Loucy (cell line): ENCODE measurements around the gene PRKCQ.

Experiments used
- H2AFZ ChIP-seq: fragments of 200-600 bp; sonication (generic); 2 replicates; pipeline ENCODE4 v1.6.0; 2016; ENCODE audit warnings: antibody characterized with exemption, mild to moderate bottlenecking, low read length, moderate library complexity
- H3F3A ChIP-seq: fragments of 200-600 bp; 2 replicates; pipeline ENCODE4 v1.6.0; 2016; ENCODE audit warnings: antibody characterized with exemption, low read depth, mild to moderate bottlenecking
- H3K27me3 ChIP-seq: fragments of 200-600 bp; sonication (generic); 2 replicates; pipeline ENCODE4 v1.6.1; 2014; ENCODE audit warnings: low read length, mild to moderate bottlenecking; ENCODE audit not compliant: insufficient read depth, poor library complexity, severe bottlenecking
- H3K36me3 ChIP-seq: fragments of 200-600 bp; sonication (generic); 2 replicates; pipeline ENCODE4 v1.6.1; 2016; ENCODE audit warnings: low read length; ENCODE audit not compliant: insufficient read depth
- H3K4me1 ChIP-seq: fragments of 200-600 bp; sonication (generic); 2 replicates; pipeline ENCODE4 v1.5.1; 2014; ENCODE audit warnings: low read length, mild to moderate bottlenecking; ENCODE audit not compliant: insufficient read depth, poor library complexity, severe bottlenecking
- H3K4me2 ChIP-seq: fragments of 200-600 bp; sonication (generic); 2 replicates; pipeline ENCODE4 v1.6.0; 2014; ENCODE audit warnings: antibody characterized with exemption, low read length, low read depth, mild to moderate bottlenecking; ENCODE audit not compliant: poor library complexity, severe bottlenecking
- H3K4me3 ChIP-seq: fragments of 200-600 bp; sonication (generic); 2 replicates; pipeline ENCODE4 v1.5.1; 2014; ENCODE audit warnings: low read length, mild to moderate bottlenecking, mixed read lengths; ENCODE audit not compliant: poor library complexity, severe bottlenecking
- H3K79me2 ChIP-seq: fragments of 200-600 bp; sonication (generic); 2 replicates; pipeline ENCODE4 v1.6.1; 2014; ENCODE audit warnings: low read length; ENCODE audit not compliant: insufficient read depth
- H3K9ac ChIP-seq: fragments of 200-600 bp; sonication (generic); 2 replicates; pipeline ENCODE4 v1.6.0; 2014; ENCODE audit warnings: mild to moderate bottlenecking, low read depth, low read length, moderate library complexity; ENCODE audit not compliant: poor library complexity, severe bottlenecking
- H3K9me2 ChIP-seq: fragments of 200-600 bp; sonication (generic); replicated peaks from 2 replicates; pipeline ENCODE4 v1.6.1; 2016; ENCODE audit warnings: low read depth, low read length, mixed read lengths
- H3K9me3 ChIP-seq: fragments of 200-600 bp; sonication (generic); 2 replicates; pipeline ENCODE4 v1.6.1; 2014; ENCODE audit warnings: mild to moderate bottlenecking, antibody characterized with exemption, low read length, low read depth; ENCODE audit not compliant: insufficient read depth
- H4K20me1 ChIP-seq: fragments of 200-600 bp; sonication (generic); 2 replicates; pipeline ENCODE4 v1.6.0; 2014; ENCODE audit warnings: antibody characterized with exemption, low read length, mild to moderate bottlenecking; ENCODE audit not compliant: insufficient read depth, poor library complexity, severe bottlenecking
- EZH2phosphoT487 ChIP-seq: fragments of 200-600 bp; IDR thresholded peaks from 2 replicates; pipeline ENCODE4 v1.6.1; 2018; ENCODE audit warnings: antibody characterized with exemption, mild to moderate bottlenecking, moderate library complexity, borderline replicate concordance
- TF ChIP-seq, protein P1 (sequence below): fragments of 200-600 bp; sonication (generic); conservative IDR thresholded peaks from 2 replicates; pipeline ENCODE4 v1.5.1; 2014; ENCODE audit warnings: mild to moderate bottlenecking, antibody characterized with exemption, low read length

Gene PRKCQ

DNA sequence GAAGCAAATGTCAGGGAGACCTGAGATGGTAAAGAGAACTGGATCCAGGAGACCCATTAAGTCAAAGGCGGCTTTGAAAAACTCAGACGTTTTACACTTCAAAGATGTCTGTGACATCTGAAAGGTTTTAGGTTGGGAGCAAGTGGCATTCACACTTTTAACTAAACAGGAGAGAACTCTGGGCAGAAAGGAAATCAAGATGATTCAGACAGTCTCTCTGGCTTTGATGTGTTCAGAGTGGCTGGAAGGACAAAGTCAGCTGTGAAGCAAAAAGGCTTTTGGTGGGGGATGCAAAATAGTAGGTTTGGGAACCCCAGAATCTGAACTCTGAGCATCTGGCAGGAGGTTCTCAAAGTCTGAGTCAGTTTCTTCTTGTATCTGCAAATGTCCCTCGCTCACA, 66.6 kb downstream of the PRKCQ start:
- Histone ChIP-seq H2AFZ (no peak overlapping the region), H3F3A (0 out of 2 replicates have a peak, but pooled peaks cover 8% of the 10 kb centered on the region), H3K4me1 (peaks cover 44% of the 10 kb centered on the region), H3K4me2 (peak overlapping the region; percentile 33), H3K9me3 (peaks cover 10% of the 10 kb centered on the region; the same call in 1 of the 2 replicates), H3K4me3 (no peak overlapping the region), H3K9me2 (no peaks in the 10 kb centered on the region), H3K9ac (no peak overlapping the region), H3K36me3 (peaks cover 68% of the 10 kb centered on the region), H4K20me1 (peaks cover 18% of the 10 kb centered on the region), H3K27me3 (no peaks in the 10 kb centered on the region), H3K79me2 (peaks cover 69% of the 10 kb centered on the region)
- no peak for TF ChIP-seq EZH2phosphoT487
- TF ChIP-seq, protein P1, sequence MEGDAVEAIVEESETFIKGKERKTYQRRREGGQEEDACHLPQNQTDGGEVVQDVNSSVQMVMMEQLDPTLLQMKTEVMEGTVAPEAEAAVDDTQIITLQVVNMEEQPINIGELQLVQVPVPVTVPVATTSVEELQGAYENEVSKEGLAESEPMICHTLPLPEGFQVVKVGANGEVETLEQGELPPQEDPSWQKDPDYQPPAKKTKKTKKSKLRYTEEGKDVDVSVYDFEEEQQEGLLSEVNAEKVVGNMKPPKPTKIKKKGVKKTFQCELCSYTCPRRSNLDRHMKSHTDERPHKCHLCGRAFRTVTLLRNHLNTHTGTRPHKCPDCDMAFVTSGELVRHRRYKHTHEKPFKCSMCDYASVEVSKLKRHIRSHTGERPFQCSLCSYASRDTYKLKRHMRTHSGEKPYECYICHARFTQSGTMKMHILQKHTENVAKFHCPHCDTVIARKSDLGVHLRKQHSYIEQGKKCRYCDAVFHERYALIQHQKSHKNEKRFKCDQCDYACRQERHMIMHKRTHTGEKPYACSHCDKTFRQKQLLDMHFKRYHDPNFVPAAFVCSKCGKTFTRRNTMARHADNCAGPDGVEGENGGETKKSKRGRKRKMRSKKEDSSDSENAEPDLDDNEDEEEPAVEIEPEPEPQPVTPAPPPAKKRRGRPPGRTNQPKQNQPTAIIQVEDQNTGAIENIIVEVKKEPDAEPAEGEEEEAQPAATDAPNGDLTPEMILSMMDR, result no peak

DNA sequence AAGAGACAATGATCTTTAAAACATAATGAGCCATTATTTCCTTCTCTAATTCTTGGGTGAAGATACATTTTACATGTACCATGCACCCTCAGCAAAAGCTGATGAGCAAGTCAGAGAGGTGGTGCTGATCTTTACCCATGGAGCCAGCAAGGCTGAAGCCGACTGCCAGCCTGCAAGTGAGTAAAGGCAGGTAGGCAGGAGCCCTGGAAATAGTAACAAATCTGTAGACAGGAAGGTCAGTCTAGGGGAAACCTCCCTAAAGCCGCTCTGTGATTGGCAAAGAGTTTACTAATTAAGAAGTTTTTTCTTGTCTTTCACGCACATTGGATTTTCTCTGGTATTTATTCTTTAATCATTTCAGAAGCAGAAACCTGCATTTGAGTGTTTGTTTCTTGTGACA, 67.9 kb downstream of the PRKCQ start:
- no peak overlapping the region for H2AFZ ChIP-seq
- H3K27me3 ChIP-seq, result no peaks in the 10 kb centered on the region
- no peak overlapping the region for H3K4me2 ChIP-seq
- peaks cover 38% of the 10 kb centered on the region for H3K4me1 ChIP-seq
- H4K20me1 ChIP-seq, result peaks cover 10% of the 10 kb centered on the region
- peaks cover 81% of the 10 kb centered on the region for H3K36me3 ChIP-seq
- H3K79me2 ChIP-seq, result peaks cover 59% of the 10 kb centered on the region
- peaks cover 10% of the 10 kb centered on the region; the same call in 1 of the 2 replicates for H3K9me3 ChIP-seq
- H3K9ac ChIP-seq, result no peak overlapping the region
- H3K9me2 ChIP-seq, result no peaks in the 10 kb centered on the region
- TF ChIP-seq, protein P1, result no peak
- no peak for TF ChIP-seq EZH2phosphoT487
- H3K4me3 ChIP-seq, result no peak overlapping the region
- 0 out of 2 replicates have a peak, but pooled peaks cover 8% of the 10 kb centered on the region for H3F3A ChIP-seq

DNA sequence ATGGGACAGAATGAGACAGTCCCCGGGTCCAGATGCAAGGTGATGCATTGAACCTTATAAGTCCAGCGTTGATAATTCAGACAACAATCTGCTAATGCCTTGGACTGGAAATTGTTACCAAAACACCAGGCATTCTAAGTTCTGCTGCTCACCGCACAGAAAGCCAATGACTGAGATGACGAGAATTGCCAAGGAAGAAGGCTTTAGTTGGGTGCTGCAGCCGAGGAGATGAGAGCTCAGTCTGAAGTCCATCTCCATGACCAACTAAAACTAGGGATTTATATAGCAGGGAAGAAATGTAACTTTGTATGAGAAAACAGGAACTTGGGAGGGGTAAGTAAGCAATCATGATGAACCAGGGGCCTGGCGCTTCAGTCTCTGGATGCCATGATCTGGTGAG, 68.7 kb downstream of the PRKCQ start:
- TF ChIP-seq, protein P1, result no peak
- no peak for TF ChIP-seq EZH2phosphoT487
- peaks cover 34% of the 10 kb centered on the region for H3K4me1 ChIP-seq
- peaks cover 9% of the 10 kb centered on the region for H4K20me1 ChIP-seq
- no peak overlapping the region for H3K4me2 ChIP-seq
- H3K9ac ChIP-seq, result no peak overlapping the region
- H3K36me3 ChIP-seq, result peaks cover 89% of the 10 kb centered on the region
- H3F3A ChIP-seq, result 0 out of 2 replicates have a peak, but pooled peaks cover 8% of the 10 kb centered on the region
- no peaks in the 10 kb centered on the region for H3K9me2 ChIP-seq
- H3K4me3 ChIP-seq, result no peak overlapping the region
- H3K9me3 ChIP-seq, result peaks cover 10% of the 10 kb centered on the region; the same call in 1 of the 2 replicates
- peaks cover 51% of the 10 kb centered on the region for H3K79me2 ChIP-seq
- no peak overlapping the region for H2AFZ ChIP-seq
- no peaks in the 10 kb centered on the region for H3K27me3 ChIP-seq
